ENCODE results near the gene MARK1.

DNA sequence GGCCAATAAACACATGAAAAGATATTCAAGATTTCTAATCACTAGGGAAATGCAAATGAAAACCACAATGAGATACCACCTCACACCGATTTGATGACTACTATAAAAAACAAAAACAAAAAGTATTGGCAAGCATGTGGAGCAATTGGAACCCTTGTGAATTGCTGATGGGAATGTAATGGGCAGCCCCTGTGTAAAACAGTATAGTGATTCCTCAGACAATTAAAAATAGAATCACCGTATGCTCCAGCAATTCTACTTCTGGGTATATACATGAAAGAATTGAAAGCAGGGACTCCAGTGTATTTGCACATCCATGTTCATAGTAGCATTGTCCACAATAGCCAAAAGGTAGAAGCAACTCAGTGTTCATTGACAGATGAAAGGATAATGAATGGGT lies 149.3 kb downstream of the MARK1 start:
- TF ChIP-seq, protein P1, sequence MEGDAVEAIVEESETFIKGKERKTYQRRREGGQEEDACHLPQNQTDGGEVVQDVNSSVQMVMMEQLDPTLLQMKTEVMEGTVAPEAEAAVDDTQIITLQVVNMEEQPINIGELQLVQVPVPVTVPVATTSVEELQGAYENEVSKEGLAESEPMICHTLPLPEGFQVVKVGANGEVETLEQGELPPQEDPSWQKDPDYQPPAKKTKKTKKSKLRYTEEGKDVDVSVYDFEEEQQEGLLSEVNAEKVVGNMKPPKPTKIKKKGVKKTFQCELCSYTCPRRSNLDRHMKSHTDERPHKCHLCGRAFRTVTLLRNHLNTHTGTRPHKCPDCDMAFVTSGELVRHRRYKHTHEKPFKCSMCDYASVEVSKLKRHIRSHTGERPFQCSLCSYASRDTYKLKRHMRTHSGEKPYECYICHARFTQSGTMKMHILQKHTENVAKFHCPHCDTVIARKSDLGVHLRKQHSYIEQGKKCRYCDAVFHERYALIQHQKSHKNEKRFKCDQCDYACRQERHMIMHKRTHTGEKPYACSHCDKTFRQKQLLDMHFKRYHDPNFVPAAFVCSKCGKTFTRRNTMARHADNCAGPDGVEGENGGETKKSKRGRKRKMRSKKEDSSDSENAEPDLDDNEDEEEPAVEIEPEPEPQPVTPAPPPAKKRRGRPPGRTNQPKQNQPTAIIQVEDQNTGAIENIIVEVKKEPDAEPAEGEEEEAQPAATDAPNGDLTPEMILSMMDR (IDR thresholded peaks at IDR 0.05): no peak
- TF ChIP-seq POLR2AphosphoS5 (IDR thresholded peaks at IDR 0.05): no peak
- no peak for TF ChIP-seq EP300 (IDR thresholded peaks at IDR 0.05)
- no peak for TF ChIP-seq POLR2A (IDR thresholded peaks at IDR 0.05)
